CD4-positive, alpha-beta T cell treated with Interleukin-17A for 1 hour (primary cell): ENCODE data around the gene GRM1.
A peak's percentile ranks its signal among the peaks of the same experiment; 100 is the strongest.

Experiments used
- DNase-seq: peaks from one replicate; pipeline ENCODE4 v3.0.0-alpha.2; 2020

GRM1 gene

DNA sequence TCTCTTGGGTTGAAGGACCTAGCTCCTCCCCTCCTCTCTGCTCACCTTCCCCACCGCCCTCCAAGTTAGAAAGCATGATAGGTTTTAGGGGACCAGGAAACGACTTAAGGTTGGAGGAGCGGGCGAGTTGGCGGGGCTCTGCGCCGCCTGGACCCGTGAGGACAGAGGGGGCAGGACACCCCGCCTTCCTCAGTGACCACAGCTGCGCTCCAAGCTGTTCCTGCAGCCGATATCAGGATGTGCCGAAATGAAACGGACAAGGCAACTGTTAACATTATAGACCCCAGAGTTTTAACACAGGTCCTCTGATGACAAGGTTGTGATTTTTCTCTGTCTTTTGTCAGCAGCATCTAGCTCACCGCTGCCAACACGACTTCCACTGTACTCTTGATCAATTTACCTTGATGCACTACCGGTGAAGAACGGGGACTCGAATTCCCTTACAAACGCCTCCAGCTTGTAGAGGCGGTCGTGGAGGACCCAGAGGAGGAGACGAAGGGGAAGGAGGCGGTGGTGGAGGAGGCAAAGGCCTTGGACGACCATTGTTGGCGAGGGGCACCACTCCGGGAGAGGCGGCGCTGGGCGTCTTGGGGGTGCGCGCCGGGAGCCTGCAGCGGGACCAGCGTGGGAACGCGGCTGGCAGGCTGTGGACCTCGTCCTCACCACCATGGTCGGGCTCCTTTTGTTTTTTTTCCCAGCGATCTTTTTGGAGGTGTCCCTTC lies at the start of gene GRM1:
Gene GRM1, plus strand, starts transcription at position 212 of the 722 bp plus-strand sequence. Its CDS starts 456 bp downstream, at position 668.
- DNase-seq: no peak

DNA sequence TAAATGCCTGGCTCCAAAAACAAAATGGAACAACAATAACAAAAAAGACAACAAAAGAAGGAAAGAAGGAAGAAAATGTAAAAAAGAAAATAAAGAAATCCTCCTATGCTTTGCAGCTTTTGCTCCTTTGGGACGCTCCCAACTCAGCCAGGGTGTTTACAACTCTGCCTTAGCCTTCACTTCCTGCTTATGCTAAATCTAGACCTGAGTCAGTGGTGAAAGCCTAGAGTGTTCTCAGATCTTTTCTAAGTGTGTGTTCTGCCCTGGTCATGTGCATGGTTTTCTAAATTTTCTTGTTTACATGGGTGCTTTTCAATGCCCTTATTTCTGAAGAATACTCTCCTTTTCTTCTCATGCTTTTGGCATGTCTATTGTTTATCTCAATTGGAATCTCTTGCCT lies 19.5 kb upstream of the GRM1 start:
- DNase-seq: no peak

DNA sequence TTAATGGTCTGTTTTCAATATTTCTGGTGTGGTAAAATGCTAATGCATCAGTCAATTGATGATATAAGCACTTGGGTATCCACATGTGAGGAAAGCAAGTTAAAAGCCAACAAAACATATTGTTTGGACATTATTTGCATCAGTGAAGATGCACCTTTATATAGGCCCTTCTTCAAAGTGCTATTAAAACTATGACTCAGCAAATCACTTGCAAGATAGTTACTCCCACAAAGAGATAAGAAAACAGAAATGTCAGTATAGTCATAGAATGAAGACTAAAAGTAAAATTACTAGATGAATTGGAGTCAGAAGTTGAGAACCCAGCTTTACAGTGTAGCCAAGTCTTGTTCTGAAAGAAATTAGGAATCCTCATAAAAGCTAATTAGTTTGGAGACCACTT lies 14.6 kb upstream of the GRM1 start:
- no peak for DNase-seq

DNA sequence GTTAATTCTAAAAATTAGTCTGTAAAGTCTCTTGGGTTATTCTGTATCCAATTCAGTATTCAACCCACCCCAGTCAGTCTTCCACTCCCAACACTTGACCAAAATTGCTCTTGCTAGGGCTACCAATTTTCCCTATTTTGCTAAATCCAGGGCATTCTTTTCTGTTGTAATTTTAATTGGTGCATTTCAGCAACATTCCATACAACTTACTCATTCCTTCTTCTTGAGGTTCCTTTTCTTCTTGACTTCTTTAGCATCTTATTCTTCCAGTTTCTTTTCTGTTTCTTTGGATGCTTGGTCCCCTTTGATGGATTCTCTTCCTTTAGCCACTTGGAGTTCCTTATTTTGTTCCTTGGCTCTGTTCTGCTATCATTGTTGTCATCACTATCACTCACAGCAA lies 11.2 kb upstream of the GRM1 start:
- DNase-seq: no peak

DNA sequence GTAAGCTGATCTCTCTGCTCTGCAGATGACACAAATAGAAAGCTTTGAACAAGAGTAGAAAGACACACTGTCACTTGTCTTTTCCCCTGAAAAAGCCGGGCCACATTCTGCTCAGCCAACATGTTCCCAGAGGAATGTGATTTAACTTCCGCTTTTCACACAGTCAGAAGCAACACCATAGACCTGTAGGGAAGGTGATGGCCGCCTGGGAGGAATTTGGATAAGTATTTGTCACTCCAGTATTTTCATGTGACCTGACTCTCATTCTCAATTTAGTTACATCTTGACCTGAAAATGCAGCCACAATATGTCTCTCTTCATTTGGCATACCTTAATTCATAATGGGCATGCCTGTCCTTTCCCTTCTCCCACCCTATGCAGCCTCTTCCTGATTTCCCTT lies 2.0 kb upstream of the GRM1 start:
- no peak for DNase-seq

DNA sequence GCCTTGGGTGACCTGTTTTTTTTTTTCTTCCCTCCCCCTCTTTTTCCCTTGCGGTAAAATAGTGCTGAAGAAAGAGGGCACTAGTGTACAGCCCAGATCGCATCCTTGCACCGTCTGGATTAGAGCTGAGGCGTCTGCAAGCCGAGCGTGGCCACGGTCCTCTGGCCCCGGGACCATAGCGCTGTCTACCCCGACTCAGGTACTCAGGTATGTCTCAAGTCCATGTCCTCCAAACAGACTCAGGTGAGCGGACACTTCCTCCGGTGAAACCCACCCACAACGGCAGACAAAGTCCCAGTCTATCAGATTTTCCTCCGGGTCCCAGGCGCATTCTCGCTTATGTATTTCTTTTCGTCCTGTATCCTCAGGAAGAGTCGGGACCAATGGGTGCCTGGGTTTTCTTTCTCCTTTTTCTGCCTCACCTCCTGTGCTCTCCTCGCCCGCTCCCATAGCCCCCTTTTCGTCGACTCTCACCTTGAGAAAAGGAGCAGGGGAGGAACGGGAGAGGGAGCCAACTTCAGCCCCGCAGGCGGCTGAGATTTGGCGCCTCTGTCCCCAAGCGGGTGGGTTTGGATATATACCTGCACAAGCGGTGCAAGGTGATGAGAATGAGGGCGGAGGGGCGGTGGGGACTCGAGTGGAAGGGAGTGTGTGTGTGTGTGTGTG lies 1.1 kb upstream of the GRM1 start:
- DNase-seq: no peak

DNA sequence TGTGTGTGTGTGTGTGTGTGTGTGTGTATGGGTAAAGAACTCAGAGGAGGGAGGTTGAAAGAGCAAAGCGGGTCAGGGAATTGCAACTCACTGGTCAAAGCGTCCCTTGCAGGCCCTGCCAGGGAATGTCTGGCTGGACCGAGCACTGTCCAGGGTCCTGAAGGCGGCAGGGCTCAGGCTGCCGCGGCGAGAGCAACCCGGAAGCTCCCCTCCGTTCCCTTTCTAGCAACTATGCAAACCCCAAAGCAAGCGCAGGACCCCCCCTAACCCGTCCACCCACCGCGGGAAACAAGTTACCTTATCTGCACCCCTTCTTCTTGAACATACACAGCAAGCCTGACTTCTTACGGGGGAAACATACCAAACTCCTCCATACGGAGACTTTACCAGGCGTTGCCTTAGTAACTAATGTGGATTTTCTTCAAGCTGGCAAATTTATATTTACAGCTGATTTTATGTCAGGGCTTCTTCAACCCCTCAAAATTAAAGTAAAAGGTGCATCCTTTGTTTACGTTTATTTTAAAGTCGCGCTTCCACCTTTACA lies 538 bp upstream of the GRM1 start:
- DNase-seq: peak; percentile 14

DNA sequence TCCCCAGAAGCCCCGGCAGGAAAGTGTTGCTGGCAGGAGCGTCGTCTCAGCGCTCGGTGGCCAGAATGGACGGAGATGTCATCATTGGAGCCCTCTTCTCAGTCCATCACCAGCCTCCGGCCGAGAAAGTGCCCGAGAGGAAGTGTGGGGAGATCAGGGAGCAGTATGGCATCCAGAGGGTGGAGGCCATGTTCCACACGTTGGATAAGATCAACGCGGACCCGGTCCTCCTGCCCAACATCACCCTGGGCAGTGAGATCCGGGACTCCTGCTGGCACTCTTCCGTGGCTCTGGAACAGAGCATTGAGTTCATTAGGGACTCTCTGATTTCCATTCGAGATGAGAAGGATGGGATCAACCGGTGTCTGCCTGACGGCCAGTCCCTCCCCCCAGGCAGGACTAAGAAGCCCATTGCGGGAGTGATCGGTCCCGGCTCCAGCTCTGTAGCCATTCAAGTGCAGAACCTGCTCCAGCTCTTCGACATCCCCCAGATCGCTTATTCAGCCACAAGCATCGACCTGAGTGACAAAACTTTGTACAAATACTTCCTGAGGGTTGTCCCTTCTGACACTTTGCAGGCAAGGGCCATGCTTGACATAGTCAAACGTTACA lies 817 bp downstream of the GRM1 start:
- DNase-seq: no peak

DNA sequence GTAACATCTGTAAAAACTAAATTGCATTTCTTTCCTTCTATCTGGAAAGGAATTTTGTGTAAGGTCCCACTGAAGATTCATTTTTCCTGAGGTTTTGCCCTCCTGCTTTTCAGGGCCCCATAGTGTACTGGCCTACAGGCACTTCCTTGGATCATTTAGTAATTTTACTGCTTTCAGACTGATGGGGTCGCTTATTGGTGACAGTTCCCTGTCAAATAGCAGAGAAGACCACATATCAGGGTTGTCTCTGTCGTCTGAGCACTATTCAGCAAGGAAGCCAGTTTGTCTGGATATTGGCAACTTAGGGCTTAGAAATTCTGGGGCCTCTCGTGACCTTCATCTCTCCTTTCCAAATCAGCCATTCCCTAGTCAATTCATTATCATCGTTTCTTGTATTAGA lies 3.5 kb downstream of the GRM1 start:
- DNase-seq: no peak

DNA sequence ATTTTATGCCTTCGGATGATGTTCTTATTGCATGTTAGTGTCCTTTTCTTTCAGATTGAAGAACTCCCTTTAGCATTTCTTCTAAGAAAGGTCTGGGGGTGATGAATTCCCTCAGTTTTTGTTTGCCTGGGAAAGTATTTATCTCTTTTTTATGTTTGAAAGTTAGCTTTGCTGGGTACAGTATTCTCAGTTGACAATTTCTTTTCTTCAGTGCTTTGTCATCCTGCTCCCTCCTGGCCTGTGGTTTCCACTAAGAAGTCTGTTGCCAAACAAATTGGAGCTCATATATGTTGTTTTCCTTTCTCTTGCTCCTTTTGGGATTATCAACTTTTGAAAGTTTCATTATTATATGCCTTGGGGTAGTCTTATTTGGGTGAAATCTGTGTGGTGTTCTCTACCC lies 11.5 kb downstream of the GRM1 start:
- no peak for DNase-seq

DNA sequence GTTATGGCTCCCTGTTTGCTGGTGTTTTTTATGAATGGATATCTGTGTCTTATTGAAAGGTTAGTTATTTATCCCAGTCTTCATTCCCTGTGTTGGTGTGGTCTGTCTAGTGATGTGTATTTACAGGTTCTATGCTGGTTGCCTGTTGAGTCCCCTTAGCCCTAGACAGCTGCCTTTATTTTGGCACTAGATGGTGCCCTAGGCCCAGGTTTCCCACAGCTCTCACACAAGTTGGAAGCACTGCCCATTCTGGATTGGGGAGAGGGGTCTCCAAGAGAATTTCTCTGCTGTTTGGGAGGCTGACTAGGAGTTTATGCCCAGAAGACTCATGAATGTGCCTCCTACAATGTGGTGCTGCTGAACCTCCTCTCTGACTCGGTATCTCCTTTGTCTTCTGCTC lies 12.4 kb downstream of the GRM1 start:
- no peak for DNase-seq

DNA sequence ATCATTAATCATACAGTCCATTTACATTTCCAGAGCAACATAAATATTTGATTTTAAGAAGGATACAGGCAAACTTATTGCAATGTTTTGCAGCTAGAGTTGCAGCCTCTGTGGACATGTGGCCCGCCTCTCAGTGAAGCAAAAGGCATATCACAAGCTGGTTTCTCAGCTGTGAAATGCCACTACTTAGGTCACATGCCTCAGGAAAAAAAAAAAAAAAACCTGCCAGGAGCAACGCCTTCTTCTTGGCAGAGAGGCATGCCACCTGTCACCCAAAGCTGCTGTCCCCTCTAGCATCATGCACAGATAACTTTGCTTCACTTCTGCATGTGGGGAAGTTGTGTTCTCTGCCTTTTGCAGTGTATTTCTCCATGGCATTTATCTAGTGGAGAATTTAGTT lies 18.5 kb downstream of the GRM1 start:
- DNase-seq: no peak

DNA sequence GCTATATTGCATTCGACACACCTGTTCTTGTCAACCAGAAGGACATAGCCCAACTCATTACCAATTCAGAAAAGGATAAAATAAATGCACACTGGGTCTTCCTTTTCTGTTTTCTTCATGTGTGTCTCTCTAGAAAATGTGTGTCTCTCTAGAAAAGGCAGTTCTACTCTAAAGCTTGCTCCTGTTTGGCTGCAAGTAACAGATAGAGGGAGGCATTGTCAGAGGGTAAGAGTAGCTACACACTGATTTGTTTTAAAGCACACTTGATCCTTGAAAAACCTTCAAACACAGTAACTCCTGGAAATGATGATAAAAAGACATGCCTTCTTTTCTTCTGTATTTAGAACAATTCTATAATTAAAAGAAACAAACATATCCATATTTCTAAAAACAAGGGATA lies 21.3 kb downstream of the GRM1 start:
- DNase-seq: no peak

DNA sequence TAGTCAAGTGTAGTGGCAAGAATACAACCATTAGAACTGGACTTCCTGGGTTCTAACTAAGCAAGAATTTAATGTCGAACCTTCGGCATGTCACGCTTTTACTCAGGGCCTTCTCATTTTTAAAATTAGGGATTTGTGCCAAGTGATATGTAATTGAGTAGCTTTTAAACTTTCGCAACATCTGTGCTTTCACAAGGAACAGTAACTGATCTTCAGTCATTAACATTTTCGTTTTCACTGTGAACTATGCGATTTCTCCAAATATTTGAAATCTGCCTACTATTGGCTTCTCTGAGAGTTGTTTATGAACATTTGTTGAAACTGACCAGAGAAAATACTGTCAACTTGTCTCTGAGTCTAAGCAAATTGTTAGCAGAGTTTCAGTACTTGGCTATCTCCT lies 27.6 kb downstream of the GRM1 start:
- no peak for DNase-seq

DNA sequence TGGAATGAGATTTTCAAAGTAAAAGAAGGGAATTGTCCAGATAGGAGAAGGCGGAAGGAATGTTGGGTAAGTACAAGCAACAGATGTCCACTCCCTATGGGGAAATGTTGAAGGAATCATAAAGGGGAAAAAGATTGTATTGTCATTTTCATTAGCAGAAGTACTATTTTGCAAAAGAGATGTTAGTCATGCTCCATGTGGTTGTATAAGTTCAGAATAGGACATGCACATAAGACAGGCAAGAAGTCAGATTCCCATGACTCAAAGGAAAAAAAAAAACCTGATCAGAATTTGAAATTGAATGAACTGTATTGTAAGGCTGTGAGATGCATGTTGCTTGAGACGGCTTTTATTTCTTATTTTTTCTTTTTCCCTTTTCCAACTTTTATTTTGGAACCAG lies 36.8 kb downstream of the GRM1 start:
- no peak for DNase-seq

DNA sequence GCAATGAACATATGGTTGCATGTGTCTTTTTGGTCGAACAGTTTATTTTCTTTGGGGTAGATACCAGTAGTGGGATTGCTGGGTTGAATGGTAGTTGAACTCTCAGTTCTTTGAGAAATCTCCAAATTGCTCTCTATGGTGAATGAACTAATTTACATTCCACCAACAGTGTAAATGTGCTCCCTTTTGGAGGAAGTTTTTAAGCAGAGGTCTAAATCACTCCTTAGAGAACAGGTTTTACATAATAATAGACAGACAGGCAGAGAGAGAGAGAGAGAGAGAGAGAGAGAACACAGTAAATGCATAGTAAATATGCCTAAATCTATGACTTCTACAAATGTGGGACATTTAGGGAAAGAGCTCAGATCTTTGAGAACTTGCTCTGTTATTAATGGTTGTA lies 37.6 kb downstream of the GRM1 start:
- DNase-seq: no peak

DNA sequence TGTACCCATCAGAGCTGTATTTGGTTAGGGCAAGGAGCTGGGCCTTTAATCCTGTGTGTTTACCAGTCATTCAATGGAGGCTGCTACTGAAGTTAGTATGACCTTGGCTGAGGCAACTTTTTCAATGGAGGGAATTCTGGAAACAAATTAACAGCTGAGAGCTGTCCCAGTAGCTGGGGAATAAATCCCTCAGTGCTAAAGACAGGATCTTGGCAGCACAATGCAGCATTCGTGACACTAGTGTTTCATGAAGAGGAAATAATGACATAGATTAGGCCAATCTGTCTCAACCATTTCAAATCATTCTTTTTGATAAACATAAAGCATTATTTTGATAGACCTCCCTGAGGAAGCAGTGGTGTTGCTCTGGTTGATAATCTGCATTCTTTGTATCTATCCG lies 42.9 kb downstream of the GRM1 start:
- DNase-seq: no peak

DNA sequence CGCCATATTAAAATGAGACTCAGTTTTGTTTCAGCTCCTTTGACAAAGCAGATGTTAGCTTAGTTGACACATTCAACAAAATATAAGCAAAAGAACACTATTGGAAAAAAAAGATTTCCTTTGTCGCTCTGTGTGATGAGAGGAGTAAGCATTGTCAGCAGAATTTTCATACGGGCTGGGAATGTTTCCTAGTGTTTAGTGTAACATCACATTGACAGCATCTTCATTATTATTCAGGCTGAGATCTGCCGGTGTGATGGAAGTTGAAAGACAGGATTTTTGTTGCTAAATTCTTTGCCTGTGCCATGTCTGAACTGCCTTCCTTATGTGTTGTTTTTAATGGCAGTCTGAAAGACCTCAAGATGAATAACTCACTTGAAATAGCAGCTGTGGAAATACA lies 49.1 kb downstream of the GRM1 start:
- DNase-seq: no peak

DNA sequence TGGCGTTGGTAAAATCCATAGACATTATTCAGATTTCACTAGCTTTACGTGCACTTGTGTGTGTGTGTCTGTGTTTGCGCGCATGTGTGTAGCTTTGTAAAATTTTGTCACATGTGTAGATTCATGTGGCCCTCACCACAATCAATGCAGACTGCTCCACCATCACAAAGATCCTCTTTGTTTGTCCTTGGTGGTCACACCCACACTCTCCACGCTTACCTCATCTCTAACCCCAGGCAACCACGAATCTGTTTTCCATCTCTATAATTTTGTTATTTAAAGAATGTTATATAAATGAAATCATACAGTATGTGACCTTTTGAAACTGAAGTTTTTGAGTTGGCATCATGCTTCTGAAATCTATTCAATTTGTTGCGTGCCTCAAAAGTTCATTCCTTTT lies 58.5 kb downstream of the GRM1 start:
- DNase-seq: no peak

DNA sequence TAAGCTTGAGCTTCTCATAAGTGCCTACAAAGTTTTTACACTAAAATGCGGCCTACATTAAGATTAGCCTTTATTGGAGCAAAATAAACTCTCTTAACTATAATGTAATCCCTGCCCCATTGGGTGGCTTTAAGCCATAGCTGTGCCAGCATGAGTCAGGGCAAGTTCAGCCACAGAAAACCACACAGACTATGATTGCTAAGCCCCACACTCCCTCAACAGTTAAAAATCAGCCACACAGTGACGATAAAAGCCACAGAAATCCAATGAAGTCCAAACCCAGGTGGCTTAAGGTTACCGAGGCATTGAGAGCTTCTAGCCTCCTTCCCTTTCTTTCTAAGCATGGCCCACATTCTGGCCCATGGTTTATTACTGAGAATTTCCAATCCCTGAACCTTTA lies 61.6 kb downstream of the GRM1 start:
- no peak for DNase-seq

DNA sequence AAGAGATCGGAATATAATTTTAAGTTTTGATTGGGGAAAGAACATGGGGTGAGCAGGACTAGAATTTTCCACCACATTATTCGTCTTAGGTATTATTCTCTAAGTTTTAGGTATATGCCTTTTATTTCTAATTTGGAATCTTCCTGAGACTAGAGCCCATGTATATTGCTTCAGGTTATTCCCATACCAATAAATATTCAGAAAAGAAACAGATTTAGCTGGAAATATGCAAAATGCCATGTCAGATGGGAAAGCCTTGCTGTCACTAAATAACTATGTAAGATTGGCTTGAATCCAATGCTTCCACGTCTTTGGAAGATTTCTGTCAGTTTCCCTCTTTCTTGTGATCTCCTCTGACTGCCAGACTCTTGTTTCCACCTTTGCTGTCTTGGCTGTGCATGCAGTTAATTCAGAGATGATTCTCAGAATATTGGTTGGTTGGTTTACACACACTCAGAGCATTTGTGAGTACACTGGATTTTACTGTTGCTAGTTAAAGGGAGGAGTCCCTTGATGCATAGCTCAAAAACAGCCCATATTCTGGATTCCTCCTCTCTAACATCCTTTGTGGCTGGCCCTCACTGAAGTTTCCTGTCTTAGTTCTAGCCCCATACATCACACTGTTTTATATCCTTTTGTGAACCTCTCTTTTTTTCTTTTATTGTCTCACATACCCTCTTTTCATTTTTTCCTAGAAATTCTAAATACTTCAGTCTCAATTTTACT lies 64.3 kb downstream of the GRM1 start:
- DNase-seq: no peak

DNA sequence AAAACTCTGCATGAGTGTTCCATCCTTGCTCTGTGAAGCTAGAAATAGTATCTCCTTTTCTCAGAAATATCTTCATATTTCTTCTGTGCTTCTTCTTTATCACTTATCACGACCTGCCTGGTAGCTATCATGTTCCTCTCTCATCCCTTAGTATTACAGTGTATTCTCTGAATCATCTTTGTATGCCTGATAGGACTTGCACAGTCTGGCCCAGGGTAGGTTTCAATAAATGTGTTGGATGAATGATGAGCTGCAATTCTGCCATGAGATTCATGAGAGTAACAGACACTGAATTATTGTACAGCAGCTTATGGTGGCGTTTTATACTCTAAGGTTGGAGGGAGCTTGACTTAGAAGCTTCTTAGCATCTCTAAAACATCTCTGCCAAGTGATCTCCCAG lies 66.6 kb downstream of the GRM1 start:
- DNase-seq: no peak

DNA sequence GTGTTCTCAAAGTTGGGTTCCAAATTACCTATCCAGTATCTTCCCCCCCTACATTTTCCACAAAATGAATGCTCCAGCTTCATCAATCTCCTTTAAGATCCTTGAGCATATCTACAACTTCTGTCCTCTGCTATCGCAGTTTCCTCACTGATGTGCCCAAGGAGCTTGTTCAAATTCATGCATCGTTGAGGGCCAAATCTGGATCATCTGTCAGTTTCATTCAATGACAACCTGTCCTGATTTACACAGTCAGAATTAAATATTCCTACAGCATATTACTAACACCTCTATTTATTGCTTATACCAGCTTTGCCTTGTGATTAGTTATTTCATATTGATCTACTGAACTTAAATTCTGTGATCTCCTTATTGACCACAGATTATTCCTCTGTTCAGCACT lies 68.7 kb downstream of the GRM1 start:
- DNase-seq: no peak

DNA sequence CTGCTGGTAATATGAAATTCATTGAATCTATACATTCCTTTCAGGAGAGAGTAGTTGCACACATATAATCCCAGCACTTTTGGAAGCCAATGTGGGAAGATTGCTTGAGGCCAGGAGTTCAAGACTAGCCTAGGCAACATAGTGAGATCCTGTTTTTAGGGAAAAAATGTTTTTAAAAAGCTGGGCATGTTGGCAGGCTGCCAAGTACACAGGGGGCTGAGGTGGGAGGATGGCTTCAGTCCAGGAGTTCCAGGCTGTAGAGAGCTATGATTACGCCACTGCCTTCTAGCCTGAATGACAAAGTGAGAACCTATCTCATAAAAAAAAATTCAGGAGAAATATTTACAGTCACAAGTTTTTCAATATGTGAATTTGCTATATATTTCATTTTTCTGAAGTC lies 71.9 kb downstream of the GRM1 start:
- no peak for DNase-seq
